NB4 (cell line): ENCODE results near the gene PCYT1A.
"Not testable (repeated sequence)": the region's sequence is repeated elsewhere in the genome, so short reads cannot be mapped to it uniquely, and the experiment has no call there.

Experiments
- DNase-seq: peaks from one replicate; pipeline ENCODE4 v3.0.0; 2010; ENCODE audit warnings: low read depth
- H3K4me3 ChIP-seq: one replicate; pipeline ENCODE4 v1.5.1; 2011; ENCODE audit warnings: mild to moderate bottlenecking, low read depth, low read length, moderate library complexity
- MYC ChIP-seq: IDR thresholded peaks from 2 replicates; pipeline ENCODE4 v1.6.1; 2011; ENCODE audit warnings: low read depth, low read length
- POLR2A ChIP-seq: IDR thresholded peaks from 2 replicates; pipeline ENCODE4 v1.6.1; 2011; ENCODE audit warnings: mild to moderate bottlenecking; ENCODE audit not compliant: insufficient read length; ENCODE audit errors: extremely low read depth
- TF ChIP-seq, protein P1 (sequence below): IDR thresholded peaks from 2 replicates; pipeline ENCODE4 v1.6.1; 2011; ENCODE audit warnings: low read depth, low read length
- TF ChIP-seq, protein P2 (sequence below): IDR thresholded peaks from one replicate; pipeline ENCODE4 v1.5.1; 2012; ENCODE audit warnings: low read depth, low read length

The PCYT1A gene

DNA sequence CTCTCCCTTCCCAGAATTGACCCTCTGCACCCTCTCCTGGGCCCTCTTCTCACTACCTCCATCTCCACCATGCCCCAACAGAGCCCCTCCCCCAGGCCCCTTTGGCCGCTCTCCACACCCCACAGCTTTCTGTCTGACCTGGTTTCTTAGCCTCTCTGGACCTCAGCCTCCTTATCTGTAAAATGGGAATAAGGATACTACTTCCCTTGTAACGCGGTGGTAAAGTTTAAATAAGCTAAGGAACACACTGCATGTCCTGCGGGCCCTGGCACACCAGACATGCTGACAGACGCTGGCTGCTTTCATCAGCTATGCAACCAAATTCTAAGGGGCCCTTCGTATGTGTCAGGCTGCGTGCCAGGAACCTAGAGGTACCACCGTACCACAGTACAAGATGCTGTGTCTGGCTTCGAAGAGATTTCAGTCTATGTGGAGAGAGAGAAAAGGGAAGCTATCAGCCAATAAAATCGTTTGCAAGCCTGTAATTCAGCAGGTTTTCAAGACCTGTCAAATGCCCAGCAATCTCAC, 72.0 kb downstream of the PCYT1A start:
- DNase-seq, result peak; percentile 34
- TF ChIP-seq MYC, result no peak
- TF ChIP-seq, protein P1, sequence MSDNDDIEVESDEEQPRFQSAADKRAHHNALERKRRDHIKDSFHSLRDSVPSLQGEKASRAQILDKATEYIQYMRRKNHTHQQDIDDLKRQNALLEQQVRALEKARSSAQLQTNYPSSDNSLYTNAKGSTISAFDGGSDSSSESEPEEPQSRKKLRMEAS, result no peak
- TF ChIP-seq POLR2A, result no peak
- TF ChIP-seq, protein P2, sequence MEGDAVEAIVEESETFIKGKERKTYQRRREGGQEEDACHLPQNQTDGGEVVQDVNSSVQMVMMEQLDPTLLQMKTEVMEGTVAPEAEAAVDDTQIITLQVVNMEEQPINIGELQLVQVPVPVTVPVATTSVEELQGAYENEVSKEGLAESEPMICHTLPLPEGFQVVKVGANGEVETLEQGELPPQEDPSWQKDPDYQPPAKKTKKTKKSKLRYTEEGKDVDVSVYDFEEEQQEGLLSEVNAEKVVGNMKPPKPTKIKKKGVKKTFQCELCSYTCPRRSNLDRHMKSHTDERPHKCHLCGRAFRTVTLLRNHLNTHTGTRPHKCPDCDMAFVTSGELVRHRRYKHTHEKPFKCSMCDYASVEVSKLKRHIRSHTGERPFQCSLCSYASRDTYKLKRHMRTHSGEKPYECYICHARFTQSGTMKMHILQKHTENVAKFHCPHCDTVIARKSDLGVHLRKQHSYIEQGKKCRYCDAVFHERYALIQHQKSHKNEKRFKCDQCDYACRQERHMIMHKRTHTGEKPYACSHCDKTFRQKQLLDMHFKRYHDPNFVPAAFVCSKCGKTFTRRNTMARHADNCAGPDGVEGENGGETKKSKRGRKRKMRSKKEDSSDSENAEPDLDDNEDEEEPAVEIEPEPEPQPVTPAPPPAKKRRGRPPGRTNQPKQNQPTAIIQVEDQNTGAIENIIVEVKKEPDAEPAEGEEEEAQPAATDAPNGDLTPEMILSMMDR, result no peak
- H3K4me3 ChIP-seq, result no peak overlapping the region

- H3K4me3 ChIP-seq, result no peak overlapping the region
- TF ChIP-seq, protein P2, result no peak
- TF ChIP-seq POLR2A (no peak), MYC (no peak)
- TF ChIP-seq, protein P1, result no peak
- no peak for DNase-seq
Observed at GRCh38 chr3:196214783-196215441, 72.6 kb downstream of the PCYT1A start.

- TF ChIP-seq POLR2A, result no peak
- TF ChIP-seq, protein P2, result no peak
- TF ChIP-seq, protein P1, result no peak
- no peak for TF ChIP-seq MYC
- no peak within 1 kb of the TSS for H3K4me3 ChIP-seq
- DNase-seq, result no peak
Observed at GRCh38 chr3:196210673-196211556, 76.6 kb downstream of the PCYT1A start, which contains the start of gene ZDHHC19. Gene ZDHHC19, minus strand, starts transcription at chr3:196211400. Its CDS starts 85 bp downstream, at chr3:196211315.

DNA sequence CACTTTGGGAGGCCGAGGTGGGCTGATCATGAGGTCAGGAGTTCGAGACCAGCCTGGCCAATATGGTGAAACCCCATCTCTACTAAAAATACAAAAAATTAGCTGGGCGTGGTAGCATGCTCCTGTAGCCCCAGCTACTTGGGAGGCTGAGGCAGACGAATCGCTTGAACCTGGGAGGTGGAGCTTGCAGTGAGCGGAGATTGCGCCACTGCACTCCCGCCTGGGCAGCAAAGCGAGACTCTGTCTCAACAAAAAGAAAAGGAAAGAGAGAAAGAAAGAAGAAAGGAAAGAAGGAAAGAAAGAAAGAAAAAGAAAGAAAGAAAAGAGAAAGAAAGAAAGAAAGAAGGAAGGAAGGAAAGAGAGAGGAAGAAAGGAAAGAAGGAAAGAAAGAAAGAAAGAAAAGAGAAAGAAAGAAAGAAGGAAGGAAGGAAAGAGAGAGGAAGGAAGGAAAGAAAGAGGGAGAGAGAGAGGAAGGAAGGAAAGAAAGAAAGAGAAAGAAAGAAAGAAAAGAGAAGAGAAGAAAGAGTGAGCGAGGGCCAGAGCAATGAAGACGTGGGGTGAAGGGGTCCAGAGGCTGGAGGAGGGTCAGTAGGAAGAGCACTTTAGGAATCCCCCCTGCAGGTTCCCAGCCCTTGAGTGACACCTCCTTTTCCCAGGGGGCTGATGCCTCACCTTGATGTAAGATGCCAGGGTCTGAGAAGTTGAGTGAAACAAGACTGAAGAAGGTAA, 77.4 kb downstream of the PCYT1A start:
- not testable (repeated sequence) for DNase-seq

DNA sequence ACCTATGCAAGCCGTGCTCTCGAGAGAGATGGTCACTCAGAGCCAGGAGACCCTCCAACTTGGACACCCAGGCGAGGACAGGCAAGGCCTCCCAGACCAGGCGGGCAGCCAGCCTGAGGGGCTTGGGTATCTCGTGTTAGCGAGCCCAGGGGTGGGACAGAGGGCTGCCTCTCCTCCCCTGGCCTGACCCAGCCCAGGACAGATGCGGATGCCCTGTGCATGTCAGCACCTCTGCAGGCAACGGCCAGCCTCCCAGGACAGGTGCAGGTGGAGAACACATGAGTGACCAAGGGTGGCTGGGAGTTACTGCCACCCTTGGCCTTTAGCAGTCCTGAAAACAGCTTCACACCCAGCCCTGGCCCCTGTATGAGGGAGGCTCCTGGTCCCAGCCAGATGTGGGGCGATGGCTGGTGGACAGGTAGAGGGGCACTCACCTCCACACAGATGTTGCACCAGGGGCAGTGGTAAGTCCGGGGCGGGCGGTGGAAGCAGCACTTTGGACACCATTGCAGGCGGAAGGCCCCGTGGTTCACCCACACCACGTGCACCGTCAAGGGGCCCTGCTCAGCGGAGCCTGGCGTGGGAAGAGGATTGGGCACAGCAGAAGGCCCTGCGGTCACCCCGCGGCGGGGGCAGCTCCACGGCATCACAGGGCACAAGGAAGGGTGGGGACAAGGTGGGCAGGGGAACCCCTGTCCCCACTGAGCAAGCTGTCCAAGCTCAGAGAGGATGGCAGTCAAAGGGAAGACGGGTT, 78.4 kb downstream of the PCYT1A start:
- no peak for DNase-seq
- TF ChIP-seq MYC, result no peak
- TF ChIP-seq, protein P1, result no peak
- no peak for TF ChIP-seq POLR2A
- TF ChIP-seq, protein P2, result no peak
- H3K4me3 ChIP-seq, result no peak overlapping the region

More for the DNA sequence above, 77.4 kb downstream of the PCYT1A start:
- H3K4me3 ChIP-seq, result not testable (repeated sequence)
